GM10248 (cell line): ENCODE measurements around the gene SULT1A2.
"Not testable (repeated sequence)": the region's sequence is repeated elsewhere in the genome, so short reads cannot be mapped to it uniquely, and the experiment has no call there.

Experiments
- CTCF ChIA-PET: fragments of 300-600 bp; sonication (Branson Sonifier 250); formaldehyde crosslinking; extraction: SDS; loops from one replicate; lab custom pipeline; 2021; ENCODE audit warnings: antibody characterized with exemption; lab: Yijun Ruan, JAX
- POLR2A ChIA-PET: fragments of 350-650 bp; sonication (Branson Sonifier 250); formaldehyde crosslinking; extraction: SDS; loops from one replicate; lab custom pipeline; 2020; ENCODE audit warnings: antibody characterized with exemption; lab: Yijun Ruan, JAX
- DNase-seq: peaks from one replicate; pipeline ENCODE4 v3.0.0; 2012; ENCODE audit errors: extremely low spot score
- CTCF ChIP-seq: IDR thresholded peaks from 2 replicates; pipeline ENCODE4 v1.5.1; 2012; ENCODE audit warnings: mild to moderate bottlenecking, low read depth; ENCODE audit errors: extremely low read depth, missing control alignments, control extremely low read depth

The SULT1A2 gene

GRCh38 chr16:28573738-28574718 is 22.8 kb downstream of the SULT1A2 start:
- no peak for TF ChIP-seq CTCF
- DNase-seq, result no peak
- POLR2A ChIA-PET, result no interaction called here
- CTCF ChIA-PET, result no interaction called here

GRCh38 chr16:28572696-28573510 is 23.9 kb downstream of the SULT1A2 start:
- TF ChIP-seq CTCF, result no peak
- ChIA-PET CTCF (interaction anchor here (1.2 to 1.4 kb wide), 2 partner anchors 8 to 16 kb away, joined by 4 read pairs; no protein-coding TSS in a partner anchor), POLR2A (no interaction called here)
- no peak for DNase-seq

GRCh38 chr16:28569968-28570752 is 26.7 kb downstream of the SULT1A2 start:
- DNase-seq, result no peak
- no peak for TF ChIP-seq CTCF
- ChIA-PET CTCF (no interaction called here), POLR2A (no interaction called here)

GRCh38 chr16:28569021-28569420 is 27.8 kb downstream of the SULT1A2 start:
- POLR2A ChIA-PET, result no interaction called here
- CTCF ChIA-PET, result interaction anchor here (0.8 to 1.3 kb wide), 2 partner anchors 12 to 14 kb away, joined by 3 to 7 read pairs; partner anchors contain the start of gene SGF29
- no peak for TF ChIP-seq CTCF
- DNase-seq, result no peak

GRCh38 chr16:28567292-28567691 is 29.6 kb downstream of the SULT1A2 start:
- ChIA-PET POLR2A (no interaction called here), CTCF (no interaction called here)

GRCh38 chr16:28566233-28566925 is 30.5 kb downstream of the SULT1A2 start:
- CTCF ChIA-PET, DNase-seq, POLR2A ChIA-PET: not testable (repeated sequence)

More at GRCh38 chr16:28567292-28567691, 29.6 kb downstream of the SULT1A2 start:
- no peak for DNase-seq
- TF ChIP-seq CTCF, result no peak
